Esophagus (tissue), 2 donors: Measurements from ENCODE around the gene IGDCC3. TPM values are rescaled to one million over a fixed set of nuclear protein-coding genes. Genes with fewer than 3 reads are reported as not detected.
"Not testable (repeated sequence)": the region's sequence is repeated elsewhere in the genome, so short reads cannot be mapped to it uniquely, and the experiment has no call there.

Experiments
- H3K27ac ChIP-seq, 2 donors: one replicate each; pipeline ENCODE4 v1.5.1; 2013; ENCODE audit warnings: low read depth in 2 of 2, mild to moderate bottlenecking in 2 of 2, inconsistent platforms in 1 of 2, low read length in 1 of 2, moderate library complexity in 1 of 2
- H3K27me3 ChIP-seq, 2 donors: one replicate each; pipeline ENCODE4 v1.6.1; 2013; ENCODE audit warnings: low read length in 2 of 2, control low read depth in 1 of 2, mild to moderate bottlenecking in 1 of 2; ENCODE audit not compliant: insufficient read depth in 2 of 2, control insufficient read depth in 1 of 2
- H3K36me3 ChIP-seq, 2 donors: one replicate each; pipeline ENCODE4 v1.6.1; 2013; ENCODE audit warnings: low read length in 1 of 2; ENCODE audit not compliant: control insufficient read depth in 2 of 2, insufficient read depth in 2 of 2
- H3K4me1 ChIP-seq, 2 donors: one replicate each; pipeline ENCODE4 v1.6.1; 2013; ENCODE audit warnings: low read length in 1 of 2; ENCODE audit not compliant: control insufficient read depth in 2 of 2, insufficient read depth in 2 of 2
- H3K4me3 ChIP-seq, 2 donors: one replicate each; pipeline ENCODE4 v1.5.1; 2013; ENCODE audit warnings: low read length in 2 of 2, mild to moderate bottlenecking in 2 of 2, low read depth in 1 of 2, moderate library complexity in 1 of 2
- H3K9me3 ChIP-seq, 2 donors: one replicate each; pipeline ENCODE4 v1.6.1; 2013; ENCODE audit warnings: mild to moderate bottlenecking in 2 of 2, low read depth in 1 of 2, low read length in 1 of 2, moderate library complexity in 1 of 2; ENCODE audit not compliant: control insufficient read depth in 2 of 2, insufficient read depth in 1 of 2
- WGBS, 2 donors: extraction: QIAGEN DNeasy Blood & Tissue Kit; methylation state at CpG; one replicate each; pipeline ENCODE4 v1.1.7; 2013; 5-methylcytosine and 5-hydroxymethylcytosine counted together
- polyA plus RNA-seq, 2 donors: library from polyadenylated mRNA; stranded (reverse); fragments of 200-250 nt; gene quantifications; one replicate each; pipeline ENCODE4 v1.2.3, GENCODE V29; 2013
- donor health status: healthy with polysubstance abuse.
- donor health status: Bipolar disorder and iron deficiency.

The IGDCC3 gene
- polyA plus RNA-seq, 2 donors = under 0.01 TPM; not detected in 1

- WGBS, 2 donors = 4 to 5% methylated on average over 72 to 85 of the region's 85 CpGs
- Histone ChIP-seq H3K9me3 (no peaks in the 10 kb centered on the region), H3K4me1 (peaks cover 5% of the 10 kb centered on the region in 2 donors), H3K36me3 (no peaks in the 10 kb centered on the region), H3K27ac (no peak overlapping the region), H3K4me3 (peak overlapping the region; percentile 26 to 36), H3K27me3 (no peaks in the 10 kb centered on the region)
These were observed 22.4 kb downstream of the IGDCC3 start for GRCh38 chr15:65355173-65355987.

GRCh38 chr15:65354835-65355172 lies 23.0 kb downstream of the IGDCC3 start:
- H3K4me1 ChIP-seq = peaks cover 5% of the 10 kb centered on the region in 2 donors
- H3K27me3 ChIP-seq = no peaks in the 10 kb centered on the region
- H3K27ac ChIP-seq = no peak overlapping the region
- no peak overlapping the region for H3K4me3 ChIP-seq
- WGBS, 2 donors = 58 to 64% methylated on average over 10 of the region's 10 CpGs
- H3K9me3 ChIP-seq = no peaks in the 10 kb centered on the region
- no peaks in the 10 kb centered on the region for H3K36me3 ChIP-seq

- not testable (repeated sequence) for H3K4me1 ChIP-seq, H3K4me3 ChIP-seq, H3K9me3 ChIP-seq, H3K27me3 ChIP-seq, H3K27ac ChIP-seq, H3K36me3 ChIP-seq
- 58 to 60% methylated on average over 1 of the region's 1 CpG for WGBS, 2 donors
These were observed 25.8 kb downstream of the IGDCC3 start for GRCh38 chr15:65351972-65352371.

GRCh38 chr15:65349338-65349737 lies 28.5 kb downstream of the IGDCC3 start:
- Histone ChIP-seq H3K4me3 (no peak overlapping the region), H3K4me1 (no peaks in the 10 kb centered on the region), H3K27ac (no peak overlapping the region), H3K36me3 (no peaks in the 10 kb centered on the region), H3K9me3 (no peaks in the 10 kb centered on the region), H3K27me3 (no peaks in the 10 kb centered on the region)
- WGBS, 2 donors = 67 to 74% methylated on average over 8 of the region's 8 CpGs

GRCh38 chr15:65347756-65348155 lies 30.0 kb downstream of the IGDCC3 start:
- H3K36me3 ChIP-seq, H3K27ac ChIP-seq, H3K9me3 ChIP-seq, H3K27me3 ChIP-seq, H3K4me1 ChIP-seq, H3K4me3 ChIP-seq: not testable (repeated sequence)
- 89 to 90% methylated on average over 8 of the region's 8 CpGs for WGBS, 2 donors

GRCh38 chr15:65346856-65347598 lies 30.8 kb downstream of the IGDCC3 start:
- Histone ChIP-seq H3K4me3 (no peak overlapping the region), H3K9me3 (no peaks in the 10 kb centered on the region), H3K27me3 (no peaks in the 10 kb centered on the region), H3K4me1 (no peaks in the 10 kb centered on the region), H3K27ac (no peak overlapping the region), H3K36me3 (no peaks in the 10 kb centered on the region)
- 73 to 76% methylated on average over 6 of the region's 6 CpGs for WGBS, 2 donors

GRCh38 chr15:65344914-65345275 lies 32.9 kb downstream of the IGDCC3 start:
- Histone ChIP-seq H3K27ac (no peak overlapping the region), H3K9me3 (no peaks in the 10 kb centered on the region), H3K36me3 (no peaks in the 10 kb centered on the region), H3K4me1 (no peaks in the 10 kb centered on the region), H3K27me3 (no peaks in the 10 kb centered on the region), H3K4me3 (no peak overlapping the region)
- WGBS, 2 donors = 47 to 64% methylated on average over 2 of the region's 2 CpGs

- no peaks in the 10 kb centered on the region for H3K36me3 ChIP-seq
These were observed 33.4 kb downstream of the IGDCC3 start for GRCh38 chr15:65344214-65344913.

GRCh38 chr15:65343374-65343981 lies 34.3 kb downstream of the IGDCC3 start:
- no peak overlapping the region for H3K4me3 ChIP-seq
- WGBS, 2 donors = 88 to 89% methylated on average over 10 of the region's 10 CpGs

More at GRCh38 chr15:65344214-65344913, 33.4 kb downstream of the IGDCC3 start:
- H3K4me3 ChIP-seq = no peak overlapping the region
- H3K4me1 ChIP-seq = no peaks in the 10 kb centered on the region
- WGBS, 2 donors = 80 to 85% methylated on average over 8 of the region's 8 CpGs
- H3K27me3 ChIP-seq = no peaks in the 10 kb centered on the region
- H3K9me3 ChIP-seq = no peaks in the 10 kb centered on the region
- no peak overlapping the region for H3K27ac ChIP-seq

More at GRCh38 chr15:65343374-65343981, 34.3 kb downstream of the IGDCC3 start:
- Histone ChIP-seq H3K9me3 (no peaks in the 10 kb centered on the region), H3K4me1 (no peaks in the 10 kb centered on the region), H3K27me3 (no peaks in the 10 kb centered on the region), H3K36me3 (no peaks in the 10 kb centered on the region), H3K27ac (no peak overlapping the region)
